ENCODE results near the gene LRRFIP1. TPM values are rescaled to one million over a fixed set of nuclear protein-coding genes. Genes with fewer than 3 reads are reported as not detected.

LRRFIP1 gene
- total and polyA plus RNA-seq, 2 of the 13 experiments (the other 11 are each of a cell fraction or from before 2014, with no cell fraction given) = 15.9 to 40.5 TPM

GRCh38 chr2:237732070-237732469 is 104.7 kb downstream of the LRRFIP1 start:
- DNase-seq (ENCODE audit: low spot score) (peak; percentile 60), ATAC-seq (peak; percentile 52), FAIRE-seq (no peak)
- POLR2A ChIA-PET = no interaction called here
- peaks cover 39% of the 10 kb centered on the region for H3K79me2 ChIP-seq (ENCODE audit: insufficient read depth, low read length)
- CTCF ChIA-PET (ENCODE audit: low intra/inter-chr PET ratio, low total read pairs) = no interaction called here
- in situ Hi-C loops (cut with HindIII; ENCODE audit: extremely low pct_ligation_motif_present, low pct_unique_long_range_greater_than_20kb) = no loop called here
- H3K27me3 ChIP-seq (ENCODE audit: control insufficient read depth in 1 of 2, insufficient read depth in 2 of 2, low read length in 2 of 2) = no peaks in the 10 kb centered on the region
- H4K20me1 ChIP-seq (ENCODE audit: insufficient read depth, low read length) = no peaks in the 10 kb centered on the region
- BruUV-seq (replicated peaks) = no TSS peak
- H3K4me2 ChIP-seq (ENCODE audit: low read depth, low read length) = peak overlapping the region; percentile 51
- intact Hi-C loops (cut with micrococcal nuclease; ENCODE audit: unreplicated experiment) = no loop called here
- no peaks in the 10 kb centered on the region for H3K9me3 ChIP-seq (ENCODE audit: low read length)
- peaks cover 53% of the 10 kb centered on the region for H3K4me1 ChIP-seq (ENCODE audit: insufficient read depth, low read length)
- H3K4me3 ChIP-seq (replicated peaks in 1 of 3; ENCODE audit: insufficient read depth in 1 of 3, low read depth in 2 of 3, low read length in 3 of 3) = peak overlapping the region in 1 of 3 experiments; percentile 15; a peak in 1 of 6 replicates
- H2AFZ ChIP-seq (ENCODE audit: low read length) = no peak overlapping the region
- H3K27ac ChIP-seq (ENCODE audit: extremely low read length, insufficient read depth, low read length) = peak overlapping the region; percentile 82
- 36% methylated on average over 10 of the region's 10 CpGs for WGBS (ENCODE audit: low lambda C conversion rate)
- peaks cover 1 to 16% of the 10 kb centered on the region in 2 experiments; a peak in 3 of 5 replicates for H3K36me3 ChIP-seq (replicated peaks in 1 of 2; ENCODE audit: control insufficient read depth in 1 of 2, insufficient read depth in 2 of 2, low read length in 2 of 2)
- peak overlapping the region; percentile 29; the same call in 1 of the 2 replicates for H3K9ac ChIP-seq (ENCODE audit: insufficient read depth, low read depth, low read length)
- TF ChIP-seq ZNF121 (CRISPR knock-in tag; IDR thresholded peaks at IDR 0.05) (no peak), ZNF629 (CRISPR knock-in tag; conservative IDR thresholded peaks at IDR 0.05) (no peak), SAP130 (CRISPR knock-in tag; IDR thresholded peaks at IDR 0.05; ENCODE audit: low read depth) (no peak), ZNF879 (CRISPR knock-in tag; IDR thresholded peaks at IDR 0.05) (no peak), ZNF256 (CRISPR knock-in tag; conservative IDR thresholded peaks at IDR 0.05) (no peak), ZNF747 (CRISPR knock-in tag; IDR thresholded peaks at IDR 0.05; ENCODE audit: borderline replicate concordance) (no peak), ZBTB37 (CRISPR knock-in tag; IDR thresholded peaks at IDR 0.05) (0 out of 2 replicates have a peak, but pooled peaks have one; percentile 30), ZNF225 (CRISPR knock-in tag; IDR thresholded peaks at IDR 0.05) (no peak), ZNF703 (CRISPR knock-in tag; IDR thresholded peaks at IDR 0.05; ENCODE audit: borderline replicate concordance) (no peak), ARNTL (CRISPR knock-in tag; IDR thresholded peaks at IDR 0.05) (peak; percentile 81; the same call in 1 of the 2 replicates), ZNF792 (CRISPR knock-in tag; IDR thresholded peaks at IDR 0.05) (no peak), ZNF850 (CRISPR knock-in tag; conservative IDR thresholded peaks at IDR 0.05) (no peak), ZNF761 (CRISPR knock-in tag; conservative IDR thresholded peaks at IDR 0.05) (no peak), NR1H2 (CRISPR knock-in tag; IDR thresholded peaks at IDR 0.05; ENCODE audit: borderline replicate concordance, low read depth) (no peak), ZBTB38 (CRISPR knock-in tag; IDR thresholded peaks at IDR 0.05) (peak; percentile 39; the same call in 1 of the 2 replicates), ZZZ3 (CRISPR knock-in tag; IDR thresholded peaks at IDR 0.05; ENCODE audit: borderline replicate concordance) (no peak), ZNF30 (CRISPR knock-in tag; IDR thresholded peaks at IDR 0.05) (no peak), ZNF678 (CRISPR knock-in tag; IDR thresholded peaks at IDR 0.05) (no peak), PLRG1 (conservative IDR thresholded peaks at IDR 0.05) (no peak), NFE2L2 (IDR thresholded peaks at IDR 0.05; ENCODE audit: low read length) (no peak), GATAD2A (CRISPR knock-in tag; IDR thresholded peaks at IDR 0.05) (no peak), SPEN (CRISPR knock-in tag; IDR thresholded peaks at IDR 0.05; ENCODE audit: low read depth) (0 out of 2 replicates have a peak, but pooled peaks have one; percentile 41), CAMTA2 (CRISPR knock-in tag; IDR thresholded peaks at IDR 0.05; ENCODE audit: borderline replicate concordance) (no peak), KAT7 (CRISPR knock-in tag; IDR thresholded peaks at IDR 0.05; ENCODE audit: borderline replicate concordance) (no peak), ZNF329 (CRISPR knock-in tag; IDR thresholded peaks at IDR 0.05; ENCODE audit: low read depth) (no peak), HNRNPL (IDR thresholded peaks at IDR 0.05; ENCODE audit: low read depth, low read length) (no peak), ZNF431 (CRISPR knock-in tag; IDR thresholded peaks at IDR 0.05; ENCODE audit: borderline replicate concordance, low read depth) (no peak)
- TF ChIP-seq, protein P1, sequence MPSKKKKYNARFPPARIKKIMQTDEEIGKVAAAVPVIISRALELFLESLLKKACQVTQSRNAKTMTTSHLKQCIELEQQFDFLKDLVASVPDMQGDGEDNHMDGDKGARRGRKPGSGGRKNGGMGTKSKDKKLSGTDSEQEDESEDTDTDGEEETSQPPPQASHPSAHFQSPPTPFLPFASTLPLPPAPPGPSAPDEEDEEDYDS (CRISPR knock-in tag; IDR thresholded peaks at IDR 0.05) = no peak
- TF ChIP-seq, protein P2, sequence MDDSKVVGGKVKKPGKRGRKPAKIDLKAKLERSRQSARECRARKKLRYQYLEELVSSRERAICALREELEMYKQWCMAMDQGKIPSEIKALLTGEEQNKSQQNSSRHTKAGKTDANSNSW (CRISPR knock-in tag; IDR thresholded peaks at IDR 0.05; ENCODE audit: borderline replicate concordance) = no peak

All from HepG2 (cell line).